GM06990 (cell line): ENCODE results near the gene ATP10A.

ENCODE experiments used
- DNase-seq: peaks from one replicate; pipeline ENCODE4 v3.0.0-alpha.2; 2011; ENCODE audit not compliant: insufficient read length; ENCODE audit errors: extremely low read depth
- H3K27me3 ChIP-seq: replicated peaks from 2 replicates; pipeline ENCODE4 v1.6.0; 2011; ENCODE audit warnings: low read length; ENCODE audit not compliant: control insufficient read depth, insufficient read depth
- H3K36me3 ChIP-seq: 2 replicates; pipeline ENCODE4 v1.5.1; 2011; ENCODE audit warnings: low read length; ENCODE audit not compliant: control insufficient read depth, insufficient read depth
- H3K4me3 ChIP-seq: replicated peaks from 2 replicates; pipeline ENCODE4 v1.5.1; 2011; ENCODE audit warnings: low read depth, mild to moderate bottlenecking, control low read depth, low read length
- CTCF ChIP-seq: IDR thresholded peaks from 2 replicates; pipeline ENCODE4 v1.5.1; 2011; ENCODE audit warnings: low read length, control low read depth, mild to moderate bottlenecking, inconsistent platforms; ENCODE audit not compliant: insufficient read depth, poor library complexity, severe bottlenecking

The ATP10A gene

GRCh38 chr15:25829073-25829472, 34.1 kb downstream of the ATP10A start:
- DNase-seq = no peak
- no peak for TF ChIP-seq CTCF
- Histone ChIP-seq H3K4me3 (no peak overlapping the region), H3K36me3 (no peaks in the 10 kb centered on the region), H3K27me3 (no peaks in the 10 kb centered on the region)

- H3K4me3 ChIP-seq = no peak overlapping the region
- DNase-seq = no peak
- H3K27me3 ChIP-seq = no peaks in the 10 kb centered on the region
- no peak for TF ChIP-seq CTCF
- no peaks in the 10 kb centered on the region for H3K36me3 ChIP-seq
Measured at GRCh38 chr15:25825207-25825606, 37.9 kb downstream of the ATP10A start.

GRCh38 chr15:25824618-25825017, 38.5 kb downstream of the ATP10A start:
- DNase-seq = no peak
- Histone ChIP-seq H3K36me3 (no peaks in the 10 kb centered on the region), H3K27me3 (no peaks in the 10 kb centered on the region), H3K4me3 (no peak overlapping the region)
- no peak for TF ChIP-seq CTCF

GRCh38 chr15:25812845-25813244, 50.3 kb downstream of the ATP10A start:
- H3K27me3 ChIP-seq = no peaks in the 10 kb centered on the region; the same call in 1 of the 2 replicates
- H3K4me3 ChIP-seq = no peak overlapping the region
- no peak for TF ChIP-seq CTCF
- DNase-seq = no peak
- no peaks in the 10 kb centered on the region for H3K36me3 ChIP-seq

GRCh38 chr15:25812073-25812472, 51.1 kb downstream of the ATP10A start:
- no peak for TF ChIP-seq CTCF

GRCh38 chr15:25811481-25811906, 51.6 kb downstream of the ATP10A start:
- Histone ChIP-seq H3K4me3 (no peak overlapping the region), H3K27me3 (no peaks in the 10 kb centered on the region; the same call in 1 of the 2 replicates), H3K36me3 (no peaks in the 10 kb centered on the region)
- TF ChIP-seq CTCF = no peak
- DNase-seq = peak; percentile 46

More at GRCh38 chr15:25812073-25812472, 51.1 kb downstream of the ATP10A start:
- DNase-seq = no peak
- H3K36me3 ChIP-seq = no peaks in the 10 kb centered on the region
- H3K27me3 ChIP-seq = no peaks in the 10 kb centered on the region; the same call in 1 of the 2 replicates
- no peak overlapping the region for H3K4me3 ChIP-seq
